Measurements from ENCODE around the gene ULK3.
A peak's percentile ranks its signal among the peaks of the same experiment; 100 is the strongest.

ULK3 gene

GRCh38 chr15:74793135-74794028, 49.6 kb downstream of the ULK3 start:
- Histone ChIP-seq H3K4me2 (ENCODE audit: low read depth, low read length) (no peak overlapping the region), H3K9ac (ENCODE audit: low read length) (no peak overlapping the region), H3K27me3 (replicated peaks; ENCODE audit: insufficient read depth, low read length) (no peaks in the 10 kb centered on the region), H3F3A (ENCODE audit: insufficient read depth, low read length) (peaks cover 52% of the 10 kb centered on the region), H3K4me3 (ENCODE audit: low read length) (no peak overlapping the region), H3K9me3 (replicated peaks; ENCODE audit: insufficient read depth, low read length) (no peaks in the 10 kb centered on the region), H3K27ac (ENCODE audit: low read length) (no peak overlapping the region; the same call in 1 of the 2 replicates), H3K36me3 (replicated peaks; ENCODE audit: insufficient read depth, low read length) (no peaks in the 10 kb centered on the region; the same call in 1 of the 2 replicates), H3K4me1 (ENCODE audit: low read length) (peaks cover 63% of the 10 kb centered on the region), H3K9me2 (replicated peaks; ENCODE audit: insufficient read depth, low read length) (no peaks in the 10 kb centered on the region), H2AFZ (ENCODE audit: low read length) (no peak overlapping the region), H3K79me2 (ENCODE audit: low read length) (peaks cover 100% of the 10 kb centered on the region), H4K20me1 (ENCODE audit: insufficient read depth, low read length) (peaks cover 35% of the 10 kb centered on the region)
- TF ChIP-seq EZH2 (optimal IDR thresholded peaks at IDR 0.05; ENCODE audit: low read depth, low read length), result no peak
- TF ChIP-seq EZH2phosphoT487 (IDR thresholded peaks at IDR 0.05; ENCODE audit: low read length), result no peak
- TF ChIP-seq, protein P1, sequence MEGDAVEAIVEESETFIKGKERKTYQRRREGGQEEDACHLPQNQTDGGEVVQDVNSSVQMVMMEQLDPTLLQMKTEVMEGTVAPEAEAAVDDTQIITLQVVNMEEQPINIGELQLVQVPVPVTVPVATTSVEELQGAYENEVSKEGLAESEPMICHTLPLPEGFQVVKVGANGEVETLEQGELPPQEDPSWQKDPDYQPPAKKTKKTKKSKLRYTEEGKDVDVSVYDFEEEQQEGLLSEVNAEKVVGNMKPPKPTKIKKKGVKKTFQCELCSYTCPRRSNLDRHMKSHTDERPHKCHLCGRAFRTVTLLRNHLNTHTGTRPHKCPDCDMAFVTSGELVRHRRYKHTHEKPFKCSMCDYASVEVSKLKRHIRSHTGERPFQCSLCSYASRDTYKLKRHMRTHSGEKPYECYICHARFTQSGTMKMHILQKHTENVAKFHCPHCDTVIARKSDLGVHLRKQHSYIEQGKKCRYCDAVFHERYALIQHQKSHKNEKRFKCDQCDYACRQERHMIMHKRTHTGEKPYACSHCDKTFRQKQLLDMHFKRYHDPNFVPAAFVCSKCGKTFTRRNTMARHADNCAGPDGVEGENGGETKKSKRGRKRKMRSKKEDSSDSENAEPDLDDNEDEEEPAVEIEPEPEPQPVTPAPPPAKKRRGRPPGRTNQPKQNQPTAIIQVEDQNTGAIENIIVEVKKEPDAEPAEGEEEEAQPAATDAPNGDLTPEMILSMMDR (IDR thresholded peaks at IDR 0.05; ENCODE audit: low read length), result no peak
- no peak for DNase-seq

GRCh38 chr15:74792227-74793016, 50.5 kb downstream of the ULK3 start:
- H3K79me2 ChIP-seq (ENCODE audit: low read length), result peaks cover 96% of the 10 kb centered on the region
- no peak for DNase-seq
- H3K4me3 ChIP-seq (ENCODE audit: low read length), result no peak overlapping the region
- 0 out of 2 replicates have a peak overlapping the region, but pooled peaks have one; percentile 11 for H3K4me2 ChIP-seq (ENCODE audit: low read depth, low read length)
- no peak overlapping the region for H3K9ac ChIP-seq (ENCODE audit: low read length)
- peak overlapping the region; percentile 8; the same call in 1 of the 2 replicates for H3K27ac ChIP-seq (ENCODE audit: low read length)
- no peaks in the 10 kb centered on the region for H3K9me3 ChIP-seq (replicated peaks; ENCODE audit: insufficient read depth, low read length)
- peaks cover 52% of the 10 kb centered on the region for H3F3A ChIP-seq (ENCODE audit: insufficient read depth, low read length)
- H3K36me3 ChIP-seq (replicated peaks; ENCODE audit: insufficient read depth, low read length), result no peaks in the 10 kb centered on the region; the same call in 1 of the 2 replicates
- H4K20me1 ChIP-seq (ENCODE audit: insufficient read depth, low read length), result peaks cover 25% of the 10 kb centered on the region
- no peak for TF ChIP-seq EZH2phosphoT487 (IDR thresholded peaks at IDR 0.05; ENCODE audit: low read length)
- TF ChIP-seq EZH2 (optimal IDR thresholded peaks at IDR 0.05; ENCODE audit: low read depth, low read length), result no peak
- TF ChIP-seq, protein P1 (IDR thresholded peaks at IDR 0.05; ENCODE audit: low read length), result no peak
- H3K4me1 ChIP-seq (ENCODE audit: low read length), result peaks cover 59% of the 10 kb centered on the region
- H3K27me3 ChIP-seq (replicated peaks; ENCODE audit: insufficient read depth, low read length), result no peaks in the 10 kb centered on the region
- H2AFZ ChIP-seq (ENCODE audit: low read length), result no peak overlapping the region
- H3K9me2 ChIP-seq (replicated peaks; ENCODE audit: insufficient read depth, low read length), result no peaks in the 10 kb centered on the region

DNA sequence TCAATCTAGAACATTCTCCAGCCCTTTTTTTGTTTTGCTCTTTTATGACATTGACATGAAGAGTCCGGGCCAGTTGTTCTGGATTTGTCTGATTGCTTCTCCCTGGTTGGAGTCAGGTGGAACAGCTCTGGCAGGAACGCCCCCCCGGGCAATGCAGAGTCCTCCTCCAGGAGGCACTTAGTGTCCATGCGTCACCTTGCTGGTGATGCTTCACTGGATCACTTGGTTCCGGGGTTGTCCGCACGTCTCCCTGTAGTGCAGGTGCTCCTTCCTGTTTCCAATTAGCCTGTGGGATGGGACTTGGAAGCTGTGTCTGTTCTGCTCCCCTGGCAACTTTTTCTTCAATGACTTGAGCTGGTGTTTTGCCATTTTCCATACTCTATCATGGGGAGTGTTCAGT, 51.3 kb downstream of the ULK3 start:
- no peak for DNase-seq
- peaks cover 54% of the 10 kb centered on the region for H3F3A ChIP-seq (ENCODE audit: insufficient read depth, low read length)
- no peaks in the 10 kb centered on the region for H3K9me3 ChIP-seq (replicated peaks; ENCODE audit: insufficient read depth, low read length)
- H3K27ac ChIP-seq (ENCODE audit: low read length), result peak overlapping the region; percentile 8; the same call in 1 of the 2 replicates
- H3K4me2 ChIP-seq (ENCODE audit: low read depth, low read length), result peak overlapping the region; percentile 99; the same call in 1 of the 2 replicates
- TF ChIP-seq EZH2phosphoT487 (IDR thresholded peaks at IDR 0.05; ENCODE audit: low read length) (no peak), EZH2 (optimal IDR thresholded peaks at IDR 0.05; ENCODE audit: low read depth, low read length) (no peak)
- TF ChIP-seq, protein P1 (IDR thresholded peaks at IDR 0.05; ENCODE audit: low read length), result no peak
- no peak overlapping the region for H2AFZ ChIP-seq (ENCODE audit: low read length)
- no peaks in the 10 kb centered on the region for H3K27me3 ChIP-seq (replicated peaks; ENCODE audit: insufficient read depth, low read length)
- H3K4me3 ChIP-seq (ENCODE audit: low read length), result no peak overlapping the region
- H3K79me2 ChIP-seq (ENCODE audit: low read length), result peaks cover 93% of the 10 kb centered on the region
- peak overlapping the region; percentile 0; the same call in 1 of the 2 replicates for H3K9ac ChIP-seq (ENCODE audit: low read length)
- H4K20me1 ChIP-seq (ENCODE audit: insufficient read depth, low read length), result peaks cover 25% of the 10 kb centered on the region
- H3K4me1 ChIP-seq (ENCODE audit: low read length), result peaks cover 64% of the 10 kb centered on the region
- no peaks in the 10 kb centered on the region; the same call in 1 of the 2 replicates for H3K36me3 ChIP-seq (replicated peaks; ENCODE audit: insufficient read depth, low read length)
- no peaks in the 10 kb centered on the region for H3K9me2 ChIP-seq (replicated peaks; ENCODE audit: insufficient read depth, low read length)

Measured in MM.1S (cell line).